Left ventricle myocardium inferior (tissue), 1 donor: Measurements from ENCODE around the gene TTYH1. TPM values are rescaled to one million over a fixed set of nuclear protein-coding genes. Genes with fewer than 3 reads are reported as not detected.
"Not testable (repeated sequence)": the region's sequence is repeated elsewhere in the genome, so short reads cannot be mapped to it uniquely, and the experiment has no call there.

Experiments used
- DNase-seq: peaks from one replicate; pipeline ENCODE4 v3.0.0-alpha.2; 2020
- H3K27ac ChIP-seq: fragments of 200-600 bp; replicated peaks from 2 replicates; pipeline ENCODE4 v1.8.0; 2021
- H3K27me3 ChIP-seq: fragments of 200-600 bp; 2 replicates; pipeline ENCODE4 v1.8.0; 2021; ENCODE audit warnings: low read depth
- H3K36me3 ChIP-seq: fragments of 200-600 bp; 2 replicates; pipeline ENCODE4 v1.8.0; 2021
- H3K4me1 ChIP-seq: fragments of 200-600 bp; 2 replicates; pipeline ENCODE4 v1.8.0; 2021
- H3K4me3 ChIP-seq: fragments of 200-600 bp; 2 replicates; pipeline ENCODE4 v1.8.0; 2021; ENCODE audit warnings: mild to moderate bottlenecking, moderate library complexity
- H3K9me3 ChIP-seq: fragments of 200-600 bp; replicated peaks from 2 replicates; pipeline ENCODE4 v1.8.0; 2021
- intact Hi-C: fragments of 100-400 bp; cut with micrococcal nuclease; formaldehyde crosslinking; loops from one replicate; pipeline ENCODE4 v1.11.0; 2022
- total RNA-seq: library from RNA; stranded (reverse); fragmentation: NEBNext Ultra II Directional; extraction: Animal tissue kit (Norgen Biotek cat#: 25700); gene quantifications from one replicate; pipeline ENCODE4 v1.2.1, GENCODE V29; 2021
- TF ChIP-seq, protein P1 (sequence below): fragments of 200-600 bp; IDR thresholded peaks from 2 replicates; pipeline ENCODE4 v1.8.0; 2021; ENCODE audit warnings: antibody characterized with exemption, mild to moderate bottlenecking, borderline replicate concordance
- donor health status: DM: no; HTN: yes; CAD: no; lungs with severe emphysema.

The TTYH1 gene
- total RNA-seq, 1 donor from 2014 or later: 1.9 TPM

DNA sequence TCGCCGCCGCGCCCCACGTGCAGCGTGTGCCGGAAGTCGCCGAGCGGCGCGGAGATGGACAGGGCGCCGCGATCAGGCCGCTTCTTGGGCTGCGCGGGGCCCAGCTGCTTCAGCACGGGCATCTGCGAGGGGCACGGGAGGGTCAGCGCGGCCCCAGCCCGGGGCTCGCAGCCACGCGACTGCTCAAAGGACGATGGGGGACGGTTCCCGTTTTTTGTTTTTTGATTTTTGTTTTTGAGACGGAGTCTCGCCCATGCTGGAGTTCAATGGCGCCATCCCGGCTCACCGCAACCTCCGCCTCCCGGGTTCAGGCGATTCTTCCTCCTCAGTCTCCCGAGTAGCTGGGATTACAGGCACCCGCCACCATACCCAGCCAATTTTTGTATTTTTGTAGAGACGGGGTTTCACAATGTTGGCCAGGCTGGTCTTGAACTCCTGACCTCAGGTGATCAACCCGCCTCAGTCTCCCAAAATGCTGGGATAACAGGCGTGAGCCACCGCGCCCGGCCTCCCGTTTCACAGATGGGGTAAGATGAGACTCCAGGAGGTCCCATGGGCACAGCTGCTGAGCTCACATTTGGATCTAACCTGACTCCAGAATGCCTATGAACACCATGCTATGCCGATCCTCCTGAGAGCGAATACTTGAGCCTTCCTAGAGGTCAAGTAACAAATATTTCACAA, 50.3 kb downstream of the TTYH1 start:
- Histone ChIP-seq H3K4me1 (peaks cover 64% of the 10 kb centered on the region), H3K36me3 (peaks cover 18% of the 10 kb centered on the region), H3K9me3 (no peaks in the 10 kb centered on the region), H3K27me3 (peaks cover 19% of the 10 kb centered on the region), H3K27ac (no peak overlapping the region), H3K4me3 (peak overlapping the region; percentile 73)
- intact Hi-C loops: no loop called here
- TF ChIP-seq, protein P1, sequence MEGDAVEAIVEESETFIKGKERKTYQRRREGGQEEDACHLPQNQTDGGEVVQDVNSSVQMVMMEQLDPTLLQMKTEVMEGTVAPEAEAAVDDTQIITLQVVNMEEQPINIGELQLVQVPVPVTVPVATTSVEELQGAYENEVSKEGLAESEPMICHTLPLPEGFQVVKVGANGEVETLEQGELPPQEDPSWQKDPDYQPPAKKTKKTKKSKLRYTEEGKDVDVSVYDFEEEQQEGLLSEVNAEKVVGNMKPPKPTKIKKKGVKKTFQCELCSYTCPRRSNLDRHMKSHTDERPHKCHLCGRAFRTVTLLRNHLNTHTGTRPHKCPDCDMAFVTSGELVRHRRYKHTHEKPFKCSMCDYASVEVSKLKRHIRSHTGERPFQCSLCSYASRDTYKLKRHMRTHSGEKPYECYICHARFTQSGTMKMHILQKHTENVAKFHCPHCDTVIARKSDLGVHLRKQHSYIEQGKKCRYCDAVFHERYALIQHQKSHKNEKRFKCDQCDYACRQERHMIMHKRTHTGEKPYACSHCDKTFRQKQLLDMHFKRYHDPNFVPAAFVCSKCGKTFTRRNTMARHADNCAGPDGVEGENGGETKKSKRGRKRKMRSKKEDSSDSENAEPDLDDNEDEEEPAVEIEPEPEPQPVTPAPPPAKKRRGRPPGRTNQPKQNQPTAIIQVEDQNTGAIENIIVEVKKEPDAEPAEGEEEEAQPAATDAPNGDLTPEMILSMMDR: no peak
- no peak for DNase-seq

GRCh38 chr19:54466110-54466480, 50.8 kb downstream of the TTYH1 start:
- H3K4me3 ChIP-seq, H3K27ac ChIP-seq, DNase-seq, H3K9me3 ChIP-seq, intact Hi-C loops: not testable (repeated sequence)
- H3K4me1 ChIP-seq: peaks cover 65% of the 10 kb centered on the region
- H3K27me3 ChIP-seq: peaks cover 24% of the 10 kb centered on the region
- H3K36me3 ChIP-seq: peaks cover 13% of the 10 kb centered on the region

- Histone ChIP-seq H3K36me3 (no peaks in the 10 kb centered on the region), H3K27ac (peak overlapping the region; percentile 90), H3K27me3 (peaks cover 37% of the 10 kb centered on the region), H3K4me1 (peaks cover 49% of the 10 kb centered on the region), H3K4me3 (peak overlapping the region; percentile 68), H3K9me3 (no peaks in the 10 kb centered on the region)
- intact Hi-C loops: no loop called here
- TF ChIP-seq, protein P1: no peak
- DNase-seq: peak; percentile 67
These were observed 54.3 kb downstream of the TTYH1 start for GRCh38 chr19:54469496-54469934.

- peaks cover 37% of the 10 kb centered on the region for H3K27me3 ChIP-seq
- no peak for DNase-seq
- H3K4me3 ChIP-seq: peak overlapping the region; percentile 68
- intact Hi-C loops: no loop called here
- H3K27ac ChIP-seq: peak overlapping the region; percentile 90
- H3K36me3 ChIP-seq: no peaks in the 10 kb centered on the region
- TF ChIP-seq, protein P1: no peak
- H3K4me1 ChIP-seq: peaks cover 44% of the 10 kb centered on the region
- H3K9me3 ChIP-seq: no peaks in the 10 kb centered on the region
These were observed 55.1 kb downstream of the TTYH1 start for GRCh38 chr19:54470276-54470887.

DNA sequence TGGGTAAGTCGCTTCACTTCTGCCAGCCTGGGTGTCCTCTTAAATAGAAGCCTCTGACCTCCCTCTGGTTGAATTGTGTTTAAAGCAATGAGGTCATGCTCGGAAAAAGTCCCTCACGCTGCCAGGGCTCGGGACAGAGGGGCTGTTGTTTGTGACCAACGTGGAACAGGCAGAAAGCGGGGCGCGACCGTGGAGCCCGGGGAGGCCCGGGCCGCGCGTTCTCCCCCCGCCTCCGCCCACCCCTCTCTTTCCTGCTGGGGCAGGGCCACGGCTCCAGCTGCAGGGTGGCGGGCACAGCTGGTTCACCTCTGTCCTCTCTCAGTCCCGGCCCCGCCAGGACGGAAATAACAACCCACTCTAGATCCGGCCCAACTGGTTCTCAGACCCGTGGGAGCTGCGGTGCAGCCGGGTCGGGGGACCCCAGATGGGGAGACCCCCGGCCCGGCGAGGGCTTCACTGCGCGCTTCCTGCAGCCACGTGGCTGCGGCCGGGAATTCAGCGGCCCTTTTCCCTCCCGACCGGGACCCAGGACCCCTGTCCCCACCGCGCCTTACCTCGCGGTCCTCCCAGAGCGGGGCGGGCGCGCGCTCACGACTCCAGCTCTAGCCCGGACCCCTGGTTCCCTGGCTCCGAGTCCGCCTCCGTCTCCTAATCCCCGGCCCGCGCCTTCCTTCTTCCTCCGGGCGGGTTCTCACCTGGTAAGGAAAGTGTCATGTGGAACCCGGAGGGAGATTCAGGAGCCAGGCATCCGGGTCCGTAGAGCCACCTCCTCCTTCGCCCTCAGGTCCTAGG, 55.9 kb downstream of the TTYH1 start:
- Histone ChIP-seq H3K9me3 (no peaks in the 10 kb centered on the region), H3K27ac (peak overlapping the region; percentile 90), H3K27me3 (peaks cover 41% of the 10 kb centered on the region), H3K4me1 (peaks cover 44% of the 10 kb centered on the region), H3K36me3 (no peaks in the 10 kb centered on the region), H3K4me3 (peak overlapping the region; percentile 68)
- DNase-seq: peak; percentile 52
- TF ChIP-seq, protein P1: no peak
- intact Hi-C loops: no loop called here
